Midbrain (tissue), 1 donor: Measurements from ENCODE around the gene EPHB1.
"Not testable (repeated sequence)": the region's sequence is repeated elsewhere in the genome, so short reads cannot be mapped to it uniquely, and the experiment has no call there.

Experiments
- DNase-seq: peaks from one replicate; lab custom pipeline; 2025; lab: John Stamatoyannopoulos, UW

EPHB1 gene

GRCh38 chr3:135084976-135085375 is 289.9 kb downstream of the EPHB1 start:
- DNase-seq, result no peak

DNA sequence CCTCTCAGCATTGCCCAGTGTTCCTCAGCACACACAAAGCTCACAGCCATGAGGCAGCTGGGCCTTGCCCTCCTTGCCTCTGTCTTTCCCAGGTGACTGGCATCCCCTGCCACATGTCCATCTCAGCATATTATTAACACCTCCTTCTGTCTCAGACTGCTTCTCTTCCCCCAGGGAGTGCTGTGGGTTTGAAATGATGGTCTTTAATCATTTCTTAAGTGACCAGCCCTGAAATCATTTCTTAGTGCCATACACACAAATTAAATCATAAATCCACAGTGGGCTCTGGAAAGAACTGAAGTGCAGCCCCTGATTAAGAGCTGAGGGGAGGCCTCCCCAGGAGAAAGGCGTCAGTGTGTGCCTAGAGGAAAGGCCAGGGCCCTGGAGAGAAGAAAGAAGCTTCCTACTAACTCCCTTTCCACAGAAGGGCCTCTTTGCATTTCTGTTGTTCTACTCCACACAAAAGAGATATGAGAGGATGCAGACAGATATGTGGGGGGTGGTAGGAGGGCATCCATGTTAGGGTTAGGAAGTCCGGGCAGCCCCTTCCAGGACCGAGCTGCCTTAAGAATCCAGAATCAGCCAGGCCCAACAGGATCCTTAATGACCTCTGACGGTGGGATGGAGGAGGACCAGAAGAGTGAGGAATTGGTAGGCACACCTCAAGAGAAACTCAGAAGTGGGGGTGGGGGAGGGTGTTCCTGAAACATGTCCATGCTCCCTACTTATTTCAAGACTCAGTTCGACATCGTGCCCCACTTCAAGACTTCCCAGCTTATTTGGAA is 290.8 kb downstream of the EPHB1 start:
- no peak for DNase-seq

- DNase-seq, result no peak
These were observed 292.7 kb downstream of the EPHB1 start for GRCh38 chr3:135087782-135088181.

DNA sequence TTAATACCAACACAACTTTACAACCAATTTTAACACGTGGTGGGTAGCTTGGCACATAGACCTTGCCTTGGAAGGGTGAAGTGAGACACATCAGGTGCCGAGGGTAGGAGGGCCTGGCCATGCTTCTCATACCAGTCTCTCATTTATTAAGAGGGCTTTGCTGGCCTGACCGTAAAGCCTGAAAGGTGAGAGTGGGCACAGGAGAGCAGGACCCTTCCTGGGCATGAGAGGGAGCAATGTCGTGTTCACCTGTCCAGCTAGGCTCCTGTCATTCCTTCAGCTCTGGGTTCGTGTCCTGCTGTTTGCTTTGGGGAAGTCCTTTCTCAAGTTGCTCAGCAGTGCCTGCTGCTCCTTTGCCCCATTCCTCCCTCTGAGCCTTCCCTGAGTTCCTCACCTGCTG is 294.4 kb downstream of the EPHB1 start:
- no peak for DNase-seq

DNA sequence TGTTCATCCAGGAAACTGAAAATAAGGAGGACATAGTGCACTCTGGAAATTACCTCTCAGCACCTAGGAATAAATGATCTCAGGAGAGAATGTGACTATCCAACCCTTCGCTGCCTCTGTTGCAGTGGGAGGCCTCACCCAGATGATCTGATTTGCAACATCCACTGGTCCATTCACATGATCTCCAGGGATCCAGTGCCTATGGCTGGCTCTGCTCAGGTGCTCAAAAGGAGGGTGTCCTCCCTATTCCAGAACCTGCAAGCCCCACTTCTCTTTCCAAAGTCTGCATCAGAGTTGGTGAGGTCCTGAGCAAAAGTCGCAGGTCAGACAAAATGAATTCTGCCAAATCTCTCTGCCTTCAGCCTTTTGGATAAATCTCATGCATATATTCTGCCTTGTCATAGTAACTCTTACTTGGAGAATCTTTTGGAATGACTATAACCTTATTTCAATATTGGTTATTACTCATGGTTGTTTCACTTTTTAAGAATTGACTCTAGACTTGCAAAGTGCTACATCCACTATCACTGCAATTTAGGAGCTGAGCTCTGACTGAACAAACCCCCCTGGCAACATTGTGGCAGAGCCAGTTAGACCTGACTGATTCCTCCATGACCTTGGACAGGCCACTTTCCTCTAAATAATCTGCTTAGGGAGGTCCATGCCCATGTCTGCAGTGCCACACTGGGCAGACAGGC is 295.1 kb downstream of the EPHB1 start:
- no peak for DNase-seq

GRCh38 chr3:135091946-135092345 is 296.9 kb downstream of the EPHB1 start:
- no peak for DNase-seq

DNA sequence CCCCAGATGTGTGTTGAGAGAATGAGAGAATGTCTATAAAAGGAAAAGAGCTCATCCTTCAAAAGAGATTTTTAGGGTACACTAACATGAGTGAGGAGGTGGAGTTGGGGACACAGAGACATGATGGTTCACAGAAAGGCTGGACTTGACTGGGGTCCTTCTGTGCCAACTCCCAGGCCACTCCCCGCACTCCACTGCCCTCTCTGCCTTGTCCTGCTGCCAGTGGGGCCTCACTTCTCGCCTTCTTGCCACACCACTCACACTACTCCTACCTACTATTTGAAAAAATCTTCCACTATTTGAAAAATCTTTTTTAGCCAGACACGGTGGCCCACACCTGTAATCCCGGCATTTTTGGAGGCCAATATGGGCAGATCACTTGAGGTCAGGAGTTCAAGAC is 298.1 kb downstream of the EPHB1 start:
- DNase-seq, result no peak

DNA sequence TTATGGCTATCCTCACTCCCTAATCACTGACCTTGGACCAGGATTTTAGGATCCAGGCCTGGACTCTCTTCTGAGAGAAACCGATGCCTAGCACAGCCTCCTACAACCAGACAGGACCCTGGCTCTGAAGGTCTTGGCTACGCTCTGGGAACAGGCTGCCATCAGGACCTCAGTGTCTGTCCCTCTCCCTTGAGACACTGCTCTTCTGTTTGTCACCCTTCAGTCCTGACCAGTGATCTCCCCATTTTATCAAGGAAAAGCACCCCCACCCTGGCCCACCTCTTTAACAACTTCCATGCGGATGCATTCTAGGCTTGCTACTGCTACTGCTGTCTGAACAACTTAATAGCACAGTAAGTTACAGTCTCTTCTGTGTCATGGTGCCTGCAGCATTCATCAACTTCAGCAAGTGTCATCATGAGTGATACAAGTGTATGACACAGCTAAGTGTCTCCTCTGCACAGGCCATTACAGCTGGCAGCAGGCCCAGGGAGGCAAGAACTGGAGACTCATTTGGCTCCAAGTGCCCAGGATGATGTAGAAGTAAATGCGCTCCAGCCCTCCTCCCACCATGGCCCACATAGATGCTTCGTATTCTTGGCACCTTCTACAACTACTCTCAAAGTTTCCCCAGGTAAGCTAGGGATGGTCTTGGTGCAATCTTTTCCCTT is 302.4 kb downstream of the EPHB1 start:
- no peak for DNase-seq

DNA sequence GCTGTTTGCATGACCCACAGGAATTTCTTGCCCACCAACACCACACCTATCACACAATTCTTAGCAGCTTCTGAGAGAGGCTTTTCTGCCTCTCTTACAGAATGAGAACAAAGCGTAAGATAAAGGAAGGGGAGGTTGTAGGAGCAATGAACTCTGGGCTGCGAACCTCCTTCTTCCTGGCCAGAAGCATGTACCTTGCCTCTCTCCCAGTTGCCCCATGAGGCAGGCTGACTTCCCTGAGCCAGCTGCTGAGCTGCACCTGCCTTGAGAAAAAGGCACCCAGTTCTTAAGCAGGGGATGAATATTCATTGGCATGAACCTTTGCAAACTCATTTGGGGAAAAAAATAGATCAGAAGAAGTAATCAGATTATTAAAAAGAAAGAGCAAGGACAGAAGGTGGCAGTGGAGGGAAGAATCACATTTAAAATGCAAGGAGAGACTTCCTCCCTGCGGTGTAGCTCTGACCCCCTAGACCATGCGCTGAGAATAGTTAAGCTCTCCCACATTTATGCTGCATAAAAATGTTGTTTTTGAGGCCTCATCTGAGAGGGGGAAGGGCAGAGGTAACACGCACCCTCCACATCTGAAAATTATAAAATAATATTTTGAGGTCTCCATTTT is 304.8 kb downstream of the EPHB1 start:
- DNase-seq, result no peak

DNA sequence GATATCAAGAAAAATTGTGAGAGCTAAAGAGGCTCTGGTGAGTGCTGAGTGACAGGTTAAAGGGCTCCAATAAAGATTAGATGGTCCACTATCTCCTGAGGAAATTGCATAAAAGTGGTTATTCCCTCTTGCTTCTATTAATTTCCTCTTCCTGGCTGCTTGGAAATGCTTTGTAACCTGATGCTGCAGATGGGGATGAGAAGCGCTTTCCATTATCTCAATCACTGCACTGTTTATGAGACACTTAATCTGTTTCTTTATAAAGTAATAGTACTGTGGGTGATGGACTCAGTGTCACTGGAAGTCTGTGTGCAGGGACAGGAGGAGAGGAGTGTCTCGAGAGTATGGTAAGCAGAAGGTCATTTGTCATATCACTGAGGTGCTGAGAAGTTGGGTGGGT is 305.3 kb downstream of the EPHB1 start:
- no peak for DNase-seq

DNA sequence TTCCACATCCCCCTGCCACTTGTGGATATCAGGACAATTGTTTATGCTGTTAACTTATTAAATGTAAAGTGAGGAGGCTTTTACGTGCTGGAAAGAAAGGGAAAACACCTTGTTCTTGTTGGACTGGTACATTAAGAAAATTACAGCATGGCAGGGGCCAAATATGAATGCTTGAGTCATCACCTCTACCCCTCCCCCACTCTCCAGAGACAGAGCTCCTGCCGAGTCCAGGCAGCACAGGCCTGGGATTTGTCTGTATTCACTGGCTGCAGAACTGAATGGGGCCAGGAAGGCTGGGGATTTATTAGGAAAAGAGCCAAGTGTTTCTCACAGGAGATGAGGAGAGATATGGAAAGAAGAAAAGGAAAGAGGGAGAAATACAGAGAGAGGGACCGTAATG is 308.9 kb downstream of the EPHB1 start:
- DNase-seq, result no peak

DNA sequence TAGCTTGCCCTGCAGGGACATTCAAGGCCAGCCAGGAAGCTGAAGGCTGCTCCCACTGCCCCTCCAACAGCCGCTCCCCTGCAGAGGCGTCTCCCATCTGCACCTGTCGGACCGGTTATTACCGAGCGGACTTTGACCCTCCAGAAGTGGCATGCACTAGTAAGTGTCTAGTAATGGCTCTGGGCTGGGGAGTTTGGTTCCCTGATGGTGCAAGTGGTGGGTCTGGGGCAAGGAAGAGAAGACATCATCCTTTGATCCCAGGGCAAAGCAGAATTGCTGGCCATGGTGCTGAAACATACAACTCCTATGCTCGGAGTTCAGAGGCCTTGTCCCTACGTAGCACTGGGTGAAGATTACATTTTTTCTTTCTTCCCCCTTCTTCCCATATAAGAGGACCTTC is 311.4 kb downstream of the EPHB1 start:
- DNase-seq, result peak; percentile 15

DNA sequence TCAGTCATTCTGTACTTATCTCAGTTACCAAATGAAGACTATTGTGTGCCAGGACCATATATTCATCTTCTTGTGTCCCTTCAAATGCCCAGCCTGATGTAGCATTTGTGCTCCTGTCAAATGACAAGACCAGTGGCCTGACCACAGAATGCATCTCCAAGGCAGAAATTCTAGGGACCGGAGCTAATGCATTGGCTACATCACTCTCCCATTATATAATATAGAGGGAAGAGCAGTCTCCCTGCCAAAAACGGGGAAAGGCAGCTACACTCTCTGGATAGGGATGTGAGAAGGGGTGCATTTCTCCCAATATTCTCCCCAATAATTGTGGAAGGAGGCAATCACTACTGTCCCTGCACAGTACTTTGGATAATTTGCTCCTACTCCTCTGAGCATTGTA is 312.0 kb downstream of the EPHB1 start:
- no peak for DNase-seq

DNA sequence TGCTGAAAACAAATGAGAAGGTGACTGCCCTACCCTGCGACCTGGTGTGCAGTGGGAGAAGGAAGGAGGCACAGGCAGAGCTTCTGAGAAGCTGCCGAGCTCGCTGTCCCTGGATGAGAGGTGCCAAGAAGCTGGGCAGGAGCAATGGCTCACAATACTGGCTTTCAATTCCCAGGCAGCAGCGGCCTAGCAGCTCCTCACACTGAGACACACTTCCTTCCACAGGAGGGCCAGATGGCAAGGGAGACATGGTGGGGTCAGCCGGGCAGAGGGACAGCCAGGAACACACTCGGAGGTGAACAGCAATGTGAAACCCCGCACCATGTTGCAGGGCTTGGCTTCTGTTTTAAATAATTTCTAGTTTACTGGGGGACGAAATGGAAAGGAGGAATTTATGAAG is 314.6 kb downstream of the EPHB1 start:
- DNase-seq, result no peak

DNA sequence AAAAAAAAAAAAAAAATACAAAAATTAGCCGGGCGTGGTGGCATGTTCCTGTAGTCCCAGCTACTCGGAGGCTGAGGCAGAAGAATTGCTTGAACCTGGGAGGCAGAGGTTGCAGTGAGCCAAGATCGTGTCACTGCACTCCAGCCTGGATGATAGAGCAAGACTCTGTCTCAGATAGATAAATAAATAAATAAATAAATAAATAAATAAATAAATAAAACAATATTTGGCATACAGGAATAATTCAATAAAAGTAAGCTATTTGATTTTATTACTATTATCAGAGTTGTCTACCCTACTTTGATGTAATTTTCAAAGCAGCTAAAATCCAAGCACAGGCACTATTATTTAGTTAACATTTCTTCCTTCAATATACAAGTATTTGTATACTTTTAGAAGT is 319.5 kb downstream of the EPHB1 start:
- not testable (repeated sequence) for DNase-seq

- DNase-seq, result no peak
These were observed 322.9 kb downstream of the EPHB1 start for GRCh38 chr3:135117977-135118376.

DNA sequence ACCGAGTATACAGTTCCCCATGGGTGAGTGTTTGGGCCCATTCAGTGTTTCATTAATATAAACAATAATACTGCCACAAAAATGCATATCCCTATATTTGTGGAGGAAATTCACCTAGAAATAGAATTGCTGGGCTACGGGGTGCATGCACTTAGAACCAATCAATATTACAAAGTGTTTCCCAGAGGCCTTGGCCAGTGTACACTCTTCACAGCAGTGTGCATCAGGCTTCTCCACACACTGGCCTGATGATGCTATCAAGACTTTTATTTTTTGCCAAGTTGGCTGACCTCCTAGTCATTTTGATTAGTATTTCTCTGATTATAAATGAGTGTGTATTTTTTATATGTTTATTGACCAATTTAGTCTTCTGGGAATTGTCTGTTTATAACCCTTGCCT is 323.7 kb downstream of the EPHB1 start:
- DNase-seq, result no peak

- no peak for DNase-seq
These were observed 330.2 kb downstream of the EPHB1 start for GRCh38 chr3:135125171-135125801.

DNA sequence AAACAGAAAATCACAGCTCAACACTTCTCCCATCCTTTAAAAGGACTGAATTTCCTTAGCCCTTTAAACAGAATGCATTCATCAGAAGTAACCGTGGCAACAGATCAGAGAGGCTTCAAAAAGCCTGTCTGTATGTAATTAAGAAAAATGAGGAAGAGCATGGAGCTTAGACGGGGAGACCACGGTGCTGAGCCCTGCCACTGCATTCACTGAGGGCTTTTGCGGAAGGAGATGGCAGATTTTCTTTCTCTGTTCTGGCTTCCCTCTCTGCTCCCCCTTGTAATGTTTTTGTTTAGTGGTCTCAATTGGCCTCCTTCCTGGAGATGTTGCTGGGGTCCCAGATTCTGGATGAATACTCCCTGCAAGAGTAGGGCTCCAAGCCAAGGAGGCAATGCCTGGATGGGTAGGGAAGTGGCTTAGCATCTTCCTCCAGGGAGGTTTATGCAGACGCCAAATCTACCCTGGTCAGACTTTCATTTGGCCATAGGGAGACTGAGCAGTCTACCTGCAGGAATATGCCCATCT is 332.9 kb downstream of the EPHB1 start:
- no peak for DNase-seq

- no peak for DNase-seq
These were observed 333.8 kb downstream of the EPHB1 start for GRCh38 chr3:135128818-135129217.

DNA sequence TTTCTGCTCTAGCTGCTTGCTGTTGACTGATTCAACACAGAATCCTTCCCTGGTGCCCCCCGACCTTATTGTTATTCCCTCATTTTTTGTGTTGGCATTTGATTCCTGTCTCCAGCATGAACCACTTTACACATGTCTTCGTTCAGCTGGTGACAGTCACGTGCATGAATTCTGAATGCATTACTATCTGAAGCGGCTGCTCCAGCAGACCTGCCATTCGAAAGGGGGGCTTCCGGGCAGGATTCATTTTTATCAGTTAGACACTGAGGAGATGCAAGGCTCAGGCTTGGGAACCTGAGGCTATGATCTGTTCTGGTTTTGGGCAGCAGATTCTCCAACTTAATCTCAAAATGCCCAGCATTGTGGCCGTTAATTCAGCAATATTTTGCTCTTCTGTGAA is 336.2 kb downstream of the EPHB1 start:
- DNase-seq, result no peak
